HepG2 (cell line): Measurements from ENCODE around the gene EBLN2. TPM values are rescaled to one million over a fixed set of nuclear protein-coding genes. Genes with fewer than 3 reads are reported as not detected.

Source experiments
- AKAP8 ChIP-seq: sonication (generic); formaldehyde crosslinking; IDR thresholded peaks from 2 replicates; pipeline ENCODE4 v1.5.1; 2020; ENCODE audit warnings: mild to moderate bottlenecking, missing genetic modification reagents
- BCL6 ChIP-seq: IDR thresholded peaks from 2 replicates; pipeline ENCODE4 v1.6.1; 2016; ENCODE audit warnings: missing genetic modification reagents, missing compliant biosample characterization
- FOSL1 ChIP-seq: sonication (generic); formaldehyde crosslinking; IDR thresholded peaks from 2 replicates; pipeline ENCODE4 v1.9.0; 2021; ENCODE audit warnings: missing genetic modification reagents, borderline replicate concordance
- NFE2L1 ChIP-seq: sonication (generic); formaldehyde crosslinking; IDR thresholded peaks from 2 replicates; pipeline ENCODE4 v1.4.0; 2020; ENCODE audit warnings: missing genetic modification reagents, mild to moderate bottlenecking, borderline replicate concordance
- NFIB ChIP-seq: sonication (generic); formaldehyde crosslinking; IDR thresholded peaks from 2 replicates; pipeline ENCODE4 v1.9.0; 2021; ENCODE audit warnings: missing genetic modification reagents, mild to moderate bottlenecking, borderline replicate concordance
- NR2F6 ChIP-seq, 2 experiments: IDR thresholded peaks; 2 replicates each; pipeline ENCODE4 v1.6.1; 2016; ENCODE audit warnings: antibody characterized with exemption in 1 of 2, mild to moderate bottlenecking in 1 of 2
- SAP130 ChIP-seq: IDR thresholded peaks from 2 replicates; pipeline ENCODE4 v1.6.1; 2016; ENCODE audit warnings: low read depth
- SP1 ChIP-seq, 2 experiments: fragments of 450-650 bp in 1 of 2; sonication (generic) in 1 of 2; formaldehyde crosslinking in 1 of 2; IDR thresholded peaks; 2 replicates each; pipeline versions ENCODE4 v1.4.0 to v1.6.1; 2016 to 2020; ENCODE audit warnings: missing genetic modification reagents in 1 of 2
- TBL1XR1 ChIP-seq: fragments of 150-350 bp; IDR thresholded peaks from 2 replicates; pipeline ENCODE4 v1.6.1; 2014; ENCODE audit warnings: borderline replicate concordance, low read length; ENCODE audit not compliant: partially characterized antibody
- ZNF33B ChIP-seq: sonication (generic); formaldehyde crosslinking; IDR thresholded peaks from 2 replicates; pipeline ENCODE4 v1.5.1; 2020; ENCODE audit warnings: mild to moderate bottlenecking, missing genetic modification reagents
- ZNF567 ChIP-seq: sonication (generic); formaldehyde crosslinking; IDR thresholded peaks from 2 replicates; pipeline ENCODE4 v1.8.1; 2023; ENCODE audit warnings: mild to moderate bottlenecking, missing genetic modification reagents, borderline replicate concordance
- polyA plus RNA-seq, 8 experiments: library from polyadenylated mRNA; depleted of rRNA in 3 of 8; stranded (reverse) in 7 of 8; unstranded in 1 of 8; fragments of >200 nt; fragmentation: Illumina TruSeq in 4 of 8; extraction: Trizol in 4 of 8; gene quantifications; 2 replicates each; pipeline versions ENCODE4 v1.2.1 to v1.2.3, GENCODE V29; 2011 to 2016; ENCODE audit warnings: low read depth in 4 of 8, missing spikeins in 1 of 8, mixed read lengths in 1 of 8; ENCODE audit not compliant: insufficient read depth in 1 of 8
- total RNA-seq, 5 experiments: library from RNA; depleted of rRNA; stranded (reverse); fragments of >200 nt; fragmentation: Illumina TruSeq; extraction: Trizol; gene quantifications; 2 replicates each; pipeline ENCODE4 v1.2.3, GENCODE V29; 2016; ENCODE audit warnings: low read depth in 1 of 5
- TF ChIP-seq, protein P1 (sequence below): sonication (generic); formaldehyde crosslinking; IDR thresholded peaks from 2 replicates; pipeline ENCODE4 v1.5.0; 2020; ENCODE audit warnings: mild to moderate bottlenecking, missing genetic modification reagents, borderline replicate concordance
- TF ChIP-seq, protein P2 (sequence below): sonication (generic); formaldehyde crosslinking; IDR thresholded peaks from 2 replicates; pipeline ENCODE4 v1.4.0; 2020; ENCODE audit warnings: missing genetic modification reagents
- TF ChIP-seq, protein P3 (sequence below): sonication (generic); formaldehyde crosslinking; IDR thresholded peaks from 2 replicates; pipeline ENCODE4 v1.4.0; 2020; ENCODE audit warnings: missing genetic modification reagents, borderline replicate concordance

EBLN2 gene
- total and polyA plus RNA-seq, 2 of the 13 experiments (the other 11 are each of a cell fraction or from before 2014, with no cell fraction given), result 3.3 to 8.3 TPM

DNA sequence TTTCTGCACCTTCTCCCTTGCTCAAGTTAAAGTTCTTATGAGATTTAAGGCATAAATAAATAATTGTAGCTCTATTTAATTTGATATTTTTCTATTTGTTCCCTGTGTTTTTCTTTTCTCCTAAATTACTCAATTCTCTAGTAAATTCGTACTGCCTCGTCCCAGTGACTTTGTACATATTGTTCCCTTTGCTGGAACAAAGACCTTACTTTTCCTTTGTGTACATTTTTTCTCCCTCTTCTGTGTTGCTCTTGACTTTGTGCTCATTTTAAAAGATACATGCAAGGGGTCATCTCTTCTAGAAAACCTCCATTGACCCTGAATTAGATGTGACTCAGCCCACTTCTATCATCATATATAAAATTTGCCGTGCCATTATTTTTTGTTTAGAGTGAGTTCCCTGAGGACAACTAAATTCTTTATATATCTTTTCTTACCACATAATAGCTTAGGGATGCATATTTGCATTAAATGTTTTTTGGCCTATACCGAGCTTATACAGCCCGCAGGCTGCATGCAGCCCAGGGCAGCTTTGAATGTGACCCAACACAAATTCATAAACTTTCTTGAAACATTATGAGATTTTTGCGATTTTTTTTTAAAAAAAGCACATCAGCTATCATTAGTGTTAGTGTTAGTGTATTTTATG is 35.2 kb upstream of the EBLN2 start (continued):
- TF ChIP-seq, protein P1, sequence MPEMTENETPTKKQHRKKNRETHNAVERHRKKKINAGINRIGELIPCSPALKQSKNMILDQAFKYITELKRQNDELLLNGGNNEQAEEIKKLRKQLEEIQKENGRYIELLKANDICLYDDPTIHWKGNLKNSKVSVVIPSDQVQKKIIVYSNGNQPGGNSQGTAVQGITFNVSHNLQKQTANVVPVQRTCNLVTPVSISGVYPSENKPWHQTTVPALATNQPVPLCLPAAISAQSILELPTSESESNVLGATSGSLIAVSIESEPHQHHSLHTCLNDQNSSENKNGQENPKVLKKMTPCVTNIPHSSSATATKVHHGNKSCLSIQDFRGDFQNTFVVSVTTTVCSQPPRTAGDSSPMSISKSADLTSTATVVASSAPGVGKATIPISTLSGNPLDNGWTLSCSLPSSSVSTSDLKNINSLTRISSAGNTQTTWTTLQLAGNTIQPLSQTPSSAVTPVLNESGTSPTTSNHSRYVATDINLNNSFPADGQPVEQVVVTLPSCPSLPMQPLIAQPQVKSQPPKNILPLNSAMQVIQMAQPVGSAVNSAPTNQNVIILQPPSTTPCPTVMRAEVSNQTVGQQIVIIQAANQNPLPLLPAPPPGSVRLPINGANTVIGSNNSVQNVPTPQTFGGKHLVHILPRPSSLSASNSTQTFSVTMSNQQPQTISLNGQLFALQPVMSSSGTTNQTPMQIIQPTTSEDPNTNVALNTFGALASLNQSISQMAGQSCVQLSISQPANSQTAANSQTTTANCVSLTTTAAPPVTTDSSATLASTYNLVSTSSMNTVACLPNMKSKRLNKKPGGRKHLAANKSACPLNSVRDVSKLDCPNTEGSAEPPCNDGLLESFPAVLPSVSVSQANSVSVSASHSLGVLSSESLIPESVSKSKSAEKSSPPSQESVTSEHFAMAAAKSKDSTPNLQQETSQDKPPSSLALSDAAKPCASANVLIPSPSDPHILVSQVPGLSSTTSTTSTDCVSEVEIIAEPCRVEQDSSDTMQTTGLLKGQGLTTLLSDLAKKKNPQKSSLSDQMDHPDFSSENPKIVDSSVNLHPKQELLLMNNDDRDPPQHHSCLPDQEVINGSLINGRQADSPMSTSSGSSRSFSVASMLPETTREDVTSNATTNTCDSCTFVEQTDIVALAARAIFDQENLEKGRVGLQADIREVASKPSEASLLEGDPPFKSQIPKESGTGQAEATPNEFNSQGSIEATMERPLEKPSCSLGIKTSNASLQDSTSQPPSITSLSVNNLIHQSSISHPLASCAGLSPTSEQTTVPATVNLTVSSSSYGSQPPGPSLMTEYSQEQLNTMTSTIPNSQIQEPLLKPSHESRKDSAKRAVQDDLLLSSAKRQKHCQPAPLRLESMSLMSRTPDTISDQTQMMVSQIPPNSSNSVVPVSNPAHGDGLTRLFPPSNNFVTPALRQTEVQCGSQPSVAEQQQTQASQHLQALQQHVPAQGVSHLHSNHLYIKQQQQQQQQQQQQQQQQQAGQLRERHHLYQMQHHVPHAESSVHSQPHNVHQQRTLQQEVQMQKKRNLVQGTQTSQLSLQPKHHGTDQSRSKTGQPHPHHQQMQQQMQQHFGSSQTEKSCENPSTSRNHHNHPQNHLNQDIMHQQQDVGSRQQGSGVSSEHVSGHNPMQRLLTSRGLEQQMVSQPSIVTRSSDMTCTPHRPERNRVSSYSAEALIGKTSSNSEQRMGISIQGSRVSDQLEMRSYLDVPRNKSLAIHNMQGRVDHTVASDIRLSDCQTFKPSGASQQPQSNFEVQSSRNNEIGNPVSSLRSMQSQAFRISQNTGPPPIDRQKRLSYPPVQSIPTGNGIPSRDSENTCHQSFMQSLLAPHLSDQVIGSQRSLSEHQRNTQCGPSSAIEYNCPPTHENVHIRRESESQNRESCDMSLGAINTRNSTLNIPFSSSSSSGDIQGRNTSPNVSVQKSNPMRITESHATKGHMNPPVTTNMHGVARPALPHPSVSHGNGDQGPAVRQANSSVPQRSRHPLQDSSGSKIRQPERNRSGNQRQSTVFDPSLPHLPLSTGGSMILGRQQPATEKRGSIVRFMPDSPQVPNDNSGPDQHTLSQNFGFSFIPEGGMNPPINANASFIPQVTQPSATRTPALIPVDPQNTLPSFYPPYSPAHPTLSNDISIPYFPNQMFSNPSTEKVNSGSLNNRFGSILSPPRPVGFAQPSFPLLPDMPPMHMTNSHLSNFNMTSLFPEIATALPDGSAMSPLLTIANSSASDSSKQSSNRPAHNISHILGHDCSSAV (CRISPR knock-in tag), result no peak
- TF ChIP-seq FOSL1 (CRISPR knock-in tag) (no peak), ZNF33B (CRISPR knock-in tag) (no peak), NR2F6 (IDR thresholded peaks at IDR 0.05) (peak; percentile 27; the same call in 1 of the 2 replicates), NR2F6 (CRISPR knock-in tag; IDR thresholded peaks at IDR 0.05) (peak; percentile 62; the same call in 1 of the 2 replicates), SAP130 (CRISPR knock-in tag) (peak; percentile 48), ZNF567 (CRISPR knock-in tag) (no peak), SP1 (IDR thresholded peaks at IDR 0.05) (no peak), SP1 (CRISPR knock-in tag; IDR thresholded peaks at IDR 0.05) (no peak), AKAP8 (no peak), NFE2L1 (CRISPR knock-in tag) (no peak), NFIB (CRISPR knock-in tag) (no peak), TBL1XR1 (no peak), BCL6 (CRISPR knock-in tag) (0 out of 2 replicates have a peak, but pooled peaks have one; percentile 28)
- TF ChIP-seq, protein P2, sequence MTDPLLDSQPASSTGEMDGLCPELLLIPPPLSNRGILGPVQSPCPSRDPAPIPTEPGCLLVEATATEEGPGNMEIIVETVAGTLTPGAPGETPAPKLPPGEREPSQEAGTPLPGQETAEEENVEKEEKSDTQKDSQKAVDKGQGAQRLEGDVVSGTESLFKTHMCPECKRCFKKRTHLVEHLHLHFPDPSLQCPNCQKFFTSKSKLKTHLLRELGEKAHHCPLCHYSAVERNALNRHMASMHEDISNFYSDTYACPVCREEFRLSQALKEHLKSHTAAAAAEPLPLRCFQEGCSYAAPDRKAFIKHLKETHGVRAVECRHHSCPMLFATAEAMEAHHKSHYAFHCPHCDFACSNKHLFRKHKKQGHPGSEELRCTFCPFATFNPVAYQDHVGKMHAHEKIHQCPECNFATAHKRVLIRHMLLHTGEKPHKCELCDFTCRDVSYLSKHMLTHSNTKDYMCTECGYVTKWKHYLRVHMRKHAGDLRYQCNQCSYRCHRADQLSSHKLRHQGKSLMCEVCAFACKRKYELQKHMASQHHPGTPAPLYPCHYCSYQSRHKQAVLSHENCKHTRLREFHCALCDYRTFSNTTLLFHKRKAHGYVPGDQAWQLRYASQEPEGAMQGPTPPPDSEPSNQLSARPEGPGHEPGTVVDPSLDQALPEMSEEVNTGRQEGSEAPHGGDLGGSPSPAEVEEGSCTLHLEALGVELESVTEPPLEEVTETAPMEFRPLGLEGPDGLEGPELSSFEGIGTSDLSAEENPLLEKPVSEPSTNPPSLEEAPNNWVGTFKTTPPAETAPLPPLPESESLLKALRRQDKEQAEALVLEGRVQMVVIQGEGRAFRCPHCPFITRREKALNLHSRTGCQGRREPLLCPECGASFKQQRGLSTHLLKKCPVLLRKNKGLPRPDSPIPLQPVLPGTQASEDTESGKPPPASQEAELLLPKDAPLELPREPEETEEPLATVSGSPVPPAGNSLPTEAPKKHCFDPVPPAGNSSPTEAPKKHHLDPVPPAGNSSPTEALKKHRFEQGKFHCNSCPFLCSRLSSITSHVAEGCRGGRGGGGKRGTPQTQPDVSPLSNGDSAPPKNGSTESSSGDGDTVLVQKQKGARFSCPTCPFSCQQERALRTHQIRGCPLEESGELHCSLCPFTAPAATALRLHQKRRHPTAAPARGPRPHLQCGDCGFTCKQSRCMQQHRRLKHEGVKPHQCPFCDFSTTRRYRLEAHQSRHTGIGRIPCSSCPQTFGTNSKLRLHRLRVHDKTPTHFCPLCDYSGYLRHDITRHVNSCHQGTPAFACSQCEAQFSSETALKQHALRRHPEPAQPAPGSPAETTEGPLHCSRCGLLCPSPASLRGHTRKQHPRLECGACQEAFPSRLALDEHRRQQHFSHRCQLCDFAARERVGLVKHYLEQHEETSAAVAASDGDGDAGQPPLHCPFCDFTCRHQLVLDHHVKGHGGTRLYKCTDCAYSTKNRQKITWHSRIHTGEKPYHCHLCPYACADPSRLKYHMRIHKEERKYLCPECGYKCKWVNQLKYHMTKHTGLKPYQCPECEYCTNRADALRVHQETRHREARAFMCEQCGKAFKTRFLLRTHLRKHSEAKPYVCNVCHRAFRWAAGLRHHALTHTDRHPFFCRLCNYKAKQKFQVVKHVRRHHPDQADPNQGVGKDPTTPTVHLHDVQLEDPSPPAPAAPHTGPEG (CRISPR knock-in tag), result no peak
- TF ChIP-seq, protein P3, sequence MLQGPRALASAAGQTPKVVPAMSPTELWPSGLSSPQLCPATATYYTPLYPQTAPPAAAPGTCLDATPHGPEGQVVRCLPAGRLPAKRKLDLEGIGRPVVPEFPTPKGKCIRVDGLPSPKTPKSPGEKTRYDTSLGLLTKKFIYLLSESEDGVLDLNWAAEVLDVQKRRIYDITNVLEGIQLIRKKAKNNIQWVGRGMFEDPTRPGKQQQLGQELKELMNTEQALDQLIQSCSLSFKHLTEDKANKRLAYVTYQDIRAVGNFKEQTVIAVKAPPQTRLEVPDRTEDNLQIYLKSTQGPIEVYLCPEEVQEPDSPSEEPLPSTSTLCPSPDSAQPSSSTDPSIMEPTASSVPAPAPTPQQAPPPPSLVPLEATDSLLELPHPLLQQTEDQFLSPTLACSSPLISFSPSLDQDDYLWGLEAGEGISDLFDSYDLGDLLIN (CRISPR knock-in tag), result no peak
